Ishikawa (cell line): Measurements from ENCODE around the gene DHRS12.

ENCODE experiments used
- CEBPB ChIP-seq: IDR thresholded peaks from 2 replicates; pipeline ENCODE4 v1.6.1; 2012
- CREB1 ChIP-seq: IDR thresholded peaks from 2 replicates; pipeline ENCODE4 v1.6.1; 2012; ENCODE audit warnings: low read depth
- EGR1 ChIP-seq: IDR thresholded peaks from 2 replicates; pipeline ENCODE4 v1.6.1; 2012
- EP300 ChIP-seq: IDR thresholded peaks from 2 replicates; pipeline ENCODE4 v1.6.1; 2012; ENCODE audit warnings: borderline replicate concordance
- FOXM1 ChIP-seq: IDR thresholded peaks from 2 replicates; pipeline ENCODE4 v1.6.1; 2012; ENCODE audit warnings: low read depth, borderline replicate concordance
- MAX ChIP-seq: IDR thresholded peaks from 2 replicates; pipeline ENCODE4 v1.6.1; 2012
- NFIC ChIP-seq: IDR thresholded peaks from 2 replicates; pipeline ENCODE4 v1.6.1; 2012
- RAD21 ChIP-seq: IDR thresholded peaks from 2 replicates; pipeline ENCODE4 v1.6.1; 2012; ENCODE audit warnings: low read depth
- REST ChIP-seq: IDR thresholded peaks from 2 replicates; pipeline ENCODE4 v1.6.1; 2012; ENCODE audit warnings: low read depth, mild to moderate bottlenecking
- TAF1 ChIP-seq: IDR thresholded peaks from 2 replicates; pipeline ENCODE4 v1.6.1; 2012; ENCODE audit warnings: low read depth, mild to moderate bottlenecking
- TCF12 ChIP-seq: IDR thresholded peaks from 2 replicates; pipeline ENCODE4 v1.6.1; 2012; ENCODE audit warnings: low read depth
- TEAD4 ChIP-seq: IDR thresholded peaks from 2 replicates; pipeline ENCODE4 v1.6.1; 2012
- YY1 ChIP-seq: IDR thresholded peaks from 2 replicates; pipeline ENCODE4 v1.6.1; 2012; ENCODE audit warnings: low read depth
- ZBTB7A ChIP-seq: IDR thresholded peaks from 2 replicates; pipeline ENCODE4 v1.6.1; 2012; ENCODE audit warnings: low read depth
- TF ChIP-seq, protein P1 (sequence below): IDR thresholded peaks from 2 replicates; pipeline ENCODE4 v1.6.1; 2012

The DHRS12 gene

DNA sequence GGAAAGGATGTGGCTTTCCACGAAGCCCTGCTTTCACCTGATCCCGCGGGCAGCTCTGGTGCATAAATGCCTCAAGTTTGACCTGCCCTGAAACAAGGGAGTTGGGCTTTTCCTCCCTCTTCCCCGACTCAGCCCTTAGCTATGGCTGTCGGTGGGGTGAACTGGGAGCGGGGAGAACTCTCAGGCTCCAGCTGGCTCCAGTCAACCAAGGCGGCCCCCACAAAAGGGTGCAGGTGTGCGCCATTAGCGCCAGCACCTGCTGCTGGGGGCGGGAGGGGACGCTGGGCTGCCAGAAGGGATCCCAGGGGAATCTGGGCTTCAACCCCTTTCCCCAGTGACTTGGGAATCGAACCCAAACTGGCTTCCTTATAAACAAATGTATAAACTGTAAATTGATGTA, 7.1 kb upstream of the DHRS12 start:
- no peak for TF ChIP-seq TEAD4

- no peak for TF ChIP-seq EGR1
- TF ChIP-seq ZBTB7A = no peak
- no peak for TF ChIP-seq RAD21
- no peak for TF ChIP-seq TEAD4
- no peak for TF ChIP-seq CEBPB
- no peak for TF ChIP-seq TAF1
- no peak for TF ChIP-seq TCF12
- TF ChIP-seq NFIC = no peak
- no peak for TF ChIP-seq FOXM1
- no peak for TF ChIP-seq MAX
- no peak for TF ChIP-seq EP300
- no peak for TF ChIP-seq YY1
- TF ChIP-seq CREB1 = no peak
- TF ChIP-seq REST = no peak
- TF ChIP-seq, protein P1, sequence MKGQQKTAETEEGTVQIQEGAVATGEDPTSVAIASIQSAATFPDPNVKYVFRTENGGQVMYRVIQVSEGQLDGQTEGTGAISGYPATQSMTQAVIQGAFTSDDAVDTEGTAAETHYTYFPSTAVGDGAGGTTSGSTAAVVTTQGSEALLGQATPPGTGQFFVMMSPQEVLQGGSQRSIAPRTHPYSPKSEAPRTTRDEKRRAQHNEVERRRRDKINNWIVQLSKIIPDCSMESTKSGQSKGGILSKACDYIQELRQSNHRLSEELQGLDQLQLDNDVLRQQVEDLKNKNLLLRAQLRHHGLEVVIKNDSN = no peak
Observed at GRCh38 chr13:51808811-51809210, 4.8 kb upstream of the DHRS12 start.

DNA sequence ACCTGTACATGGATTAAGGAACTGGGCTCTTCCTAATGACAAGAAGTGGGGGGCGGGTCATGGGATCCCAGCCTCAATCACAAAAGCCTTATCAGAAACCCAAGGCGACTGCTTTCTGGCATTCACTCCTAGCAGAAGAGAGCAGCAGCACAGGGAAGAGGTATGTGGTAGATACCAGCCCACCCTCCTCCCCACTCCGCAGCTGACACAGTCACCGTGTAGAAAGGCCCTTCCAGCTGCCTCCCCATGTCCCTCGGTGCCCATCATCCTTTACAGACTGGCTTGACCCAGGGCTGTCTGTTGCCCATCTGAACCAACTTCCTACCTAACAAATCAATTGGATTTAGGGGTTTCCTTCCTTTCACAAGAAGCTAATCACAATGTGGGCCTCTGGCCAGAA, 3.1 kb upstream of the DHRS12 start:
- TF ChIP-seq EGR1 (no peak), RAD21 (no peak), TCF12 (no peak), MAX (no peak), REST (no peak), NFIC (no peak), FOXM1 (no peak), TAF1 (no peak), EP300 (no peak), TEAD4 (no peak), YY1 (no peak), CREB1 (no peak), CEBPB (no peak)
- TF ChIP-seq, protein P1 = no peak

GRCh38 chr13:51806566-51806965, 2.6 kb upstream of the DHRS12 start:
- TF ChIP-seq NFIC (no peak), MAX (no peak), ZBTB7A (no peak)
- TF ChIP-seq, protein P1 = no peak

DNA sequence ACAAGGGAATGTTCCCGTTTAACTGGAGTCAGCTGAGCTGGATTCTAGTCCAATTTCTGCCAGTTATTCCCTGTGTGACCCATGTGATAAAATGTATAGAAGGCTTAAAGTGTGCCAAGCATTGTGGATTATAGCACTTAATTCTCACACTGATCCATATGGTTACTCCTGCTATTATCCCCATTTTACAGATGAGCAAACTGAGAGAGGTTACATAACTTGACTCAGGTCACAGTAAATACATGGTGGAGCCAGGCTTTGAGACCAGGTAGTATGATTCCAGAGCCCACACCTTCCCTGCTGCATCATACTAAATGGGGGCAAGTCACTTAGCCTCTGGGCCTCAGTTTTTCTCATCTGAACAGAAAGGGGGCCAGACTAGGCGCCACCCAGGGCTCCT, 2.0 kb upstream of the DHRS12 start:
- TF ChIP-seq, protein P1 = no peak
- TF ChIP-seq EGR1 (no peak), TCF12 (no peak), CEBPB (no peak), CREB1 (no peak), YY1 (no peak), RAD21 (no peak), MAX (no peak), ZBTB7A (no peak), TEAD4 (no peak), EP300 (no peak), REST (no peak), TAF1 (no peak), FOXM1 (no peak), NFIC (no peak)
